HepG2 (cell line): ENCODE results near the gene LRRC45.

Experiments used
- CBFB ChIP-seq: sonication (generic); formaldehyde crosslinking; IDR thresholded peaks from 2 replicates; pipeline ENCODE4 v1.4.0; 2020; ENCODE audit warnings: missing genetic modification reagents
- TF ChIP-seq, protein P1 (sequence below): sonication (generic); formaldehyde crosslinking; IDR thresholded peaks from 2 replicates; pipeline ENCODE4 v1.5.0; 2020; ENCODE audit warnings: mild to moderate bottlenecking, missing genetic modification reagents, moderate library complexity

DNA sequence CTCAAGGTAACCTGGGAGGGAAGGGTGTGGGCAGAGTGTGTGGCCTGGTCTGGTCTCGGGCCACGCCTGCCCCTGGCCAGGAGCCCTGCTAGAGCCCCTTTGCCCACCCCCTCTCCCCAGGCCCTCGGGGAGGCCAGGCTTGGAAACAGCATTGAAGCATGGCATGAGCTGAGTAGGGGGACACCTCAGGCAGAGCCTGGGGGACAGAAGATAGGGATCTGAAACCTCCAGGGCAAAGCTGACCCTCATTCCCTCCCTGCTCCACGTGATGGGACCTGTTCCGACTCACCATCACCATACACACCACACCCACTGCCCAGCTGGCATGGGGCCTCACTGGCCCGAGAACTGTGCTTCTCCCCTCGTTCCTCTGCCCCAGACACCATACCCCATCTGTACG, 26.0 kb downstream of the LRRC45 start:
- TF ChIP-seq, protein P1, sequence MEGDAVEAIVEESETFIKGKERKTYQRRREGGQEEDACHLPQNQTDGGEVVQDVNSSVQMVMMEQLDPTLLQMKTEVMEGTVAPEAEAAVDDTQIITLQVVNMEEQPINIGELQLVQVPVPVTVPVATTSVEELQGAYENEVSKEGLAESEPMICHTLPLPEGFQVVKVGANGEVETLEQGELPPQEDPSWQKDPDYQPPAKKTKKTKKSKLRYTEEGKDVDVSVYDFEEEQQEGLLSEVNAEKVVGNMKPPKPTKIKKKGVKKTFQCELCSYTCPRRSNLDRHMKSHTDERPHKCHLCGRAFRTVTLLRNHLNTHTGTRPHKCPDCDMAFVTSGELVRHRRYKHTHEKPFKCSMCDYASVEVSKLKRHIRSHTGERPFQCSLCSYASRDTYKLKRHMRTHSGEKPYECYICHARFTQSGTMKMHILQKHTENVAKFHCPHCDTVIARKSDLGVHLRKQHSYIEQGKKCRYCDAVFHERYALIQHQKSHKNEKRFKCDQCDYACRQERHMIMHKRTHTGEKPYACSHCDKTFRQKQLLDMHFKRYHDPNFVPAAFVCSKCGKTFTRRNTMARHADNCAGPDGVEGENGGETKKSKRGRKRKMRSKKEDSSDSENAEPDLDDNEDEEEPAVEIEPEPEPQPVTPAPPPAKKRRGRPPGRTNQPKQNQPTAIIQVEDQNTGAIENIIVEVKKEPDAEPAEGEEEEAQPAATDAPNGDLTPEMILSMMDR (CRISPR knock-in tag) = no peak
- TF ChIP-seq CBFB = no peak
